HG02981 (cell line): ENCODE measurements around the gene SCN7A.
"Not testable (repeated sequence)": the region's sequence is repeated elsewhere in the genome, so short reads cannot be mapped to it uniquely, and the experiment has no call there.

Source experiments
- ATAC-seq: cut with Tn5 transposase; IDR thresholded peaks from one replicate; pipeline ENCODE4 v1.9.1; 2021; ENCODE audit warnings: mild to moderate bottlenecking, moderate library complexity; ENCODE audit not compliant: unreplicated experiment

SCN7A gene

GRCh38 chr2:166360906-166361305 lies 133.1 kb downstream of the SCN7A start:
- no peak for ATAC-seq

- no peak for ATAC-seq
Observed at GRCh38 chr2:166360426-166360825, 133.6 kb downstream of the SCN7A start.

GRCh38 chr2:166357950-166358321 lies 136.1 kb downstream of the SCN7A start:
- ATAC-seq = not testable (repeated sequence)

GRCh38 chr2:166357068-166357949 lies 136.7 kb downstream of the SCN7A start:
- ATAC-seq = no peak
